Measurements from ENCODE around the gene ALOX5AP. TPM values are rescaled to one million over a fixed set of nuclear protein-coding genes. Genes with fewer than 3 reads are reported as not detected.

ALOX5AP gene
- total RNA-seq, 1 donor from 2014 or later, result 5.4 TPM

DNA sequence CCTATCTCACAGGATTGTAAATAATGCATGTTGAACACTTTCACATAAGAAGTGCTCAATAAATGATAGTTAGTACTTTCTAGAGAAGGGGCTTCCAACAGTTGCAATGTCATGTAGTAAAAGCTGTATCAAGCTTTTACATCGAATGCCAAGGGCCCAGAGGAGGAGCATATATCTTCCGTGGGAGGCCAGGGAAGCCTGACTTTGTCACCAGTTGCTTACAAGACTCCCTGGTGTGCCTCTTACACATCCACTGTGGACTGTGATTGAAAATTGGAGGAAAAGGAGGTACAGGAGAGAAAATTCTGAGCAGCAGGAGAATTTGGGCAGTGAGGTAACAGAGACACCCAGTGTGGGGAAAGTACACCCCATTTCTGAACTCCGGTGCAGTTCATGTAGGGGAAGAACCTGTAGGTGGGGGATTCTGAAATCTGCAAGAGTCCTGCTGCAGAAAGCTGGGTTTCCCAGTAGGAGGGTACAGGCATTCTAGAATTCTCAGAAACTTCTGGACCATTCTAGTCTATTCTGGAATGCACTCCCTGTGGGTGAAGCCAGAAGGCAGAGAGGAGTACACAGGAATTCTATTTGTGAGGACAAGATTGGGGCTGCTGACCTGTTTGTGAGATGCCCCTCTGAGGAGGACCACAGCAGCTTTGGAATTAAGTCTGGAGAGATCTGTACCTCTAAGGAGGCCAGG is 54.0 kb downstream of the ALOX5AP start:
- DNase-seq (ENCODE audit: low spot score), result no peak
- intact Hi-C loops (cut with DNase I), result no loop called here

DNA sequence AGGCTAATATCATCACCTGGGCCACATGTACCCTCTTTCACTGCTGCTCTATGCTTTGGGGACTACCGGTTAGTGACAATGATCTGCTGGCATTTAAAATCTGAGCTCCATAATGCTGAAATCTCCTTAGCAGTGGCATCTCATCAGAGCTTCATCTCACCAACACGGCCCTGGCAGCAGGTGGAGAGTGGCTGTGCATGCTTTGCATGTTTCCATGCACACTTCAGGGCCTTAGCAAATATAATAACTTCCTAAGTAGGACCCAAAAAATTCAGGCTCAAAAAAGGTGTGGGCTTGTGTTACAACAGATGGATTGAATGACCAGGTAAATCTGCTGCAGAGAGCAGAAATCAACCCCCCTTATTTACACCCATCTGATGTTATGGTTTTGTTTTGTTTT is 55.2 kb downstream of the ALOX5AP start:
- DNase-seq (ENCODE audit: low spot score), result no peak
- intact Hi-C loops (cut with DNase I), result no loop called here

DNA sequence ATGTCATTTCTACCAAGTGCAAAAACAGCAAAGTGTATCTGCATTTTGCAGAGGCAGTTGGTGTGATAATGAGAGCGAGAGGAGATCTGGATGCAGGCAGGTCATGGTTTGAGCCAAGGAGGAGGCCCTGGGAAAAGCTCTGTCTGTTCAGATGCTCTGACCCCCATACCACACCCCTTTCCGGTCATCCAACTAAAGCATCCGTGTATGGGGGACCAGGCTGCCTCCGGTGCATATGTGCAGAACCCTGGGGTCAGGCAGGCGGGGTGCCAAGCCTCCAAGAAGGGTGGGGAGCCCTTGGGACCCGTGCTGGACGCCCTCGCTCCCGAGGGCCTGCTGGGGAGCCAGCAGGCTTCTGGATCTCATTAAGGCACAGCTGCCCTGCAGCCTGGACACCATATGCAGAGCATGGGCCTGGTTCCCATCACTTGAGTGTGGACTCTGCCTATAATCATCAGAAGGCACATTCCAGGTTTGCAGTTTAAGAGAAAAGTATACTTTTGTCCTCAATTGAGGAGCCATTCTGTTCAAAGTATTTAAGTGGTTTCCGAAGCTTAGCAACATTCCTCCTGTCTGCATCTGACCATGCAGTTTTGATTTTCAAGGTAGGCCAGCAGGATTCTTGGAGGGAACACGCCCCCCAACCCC is 56.1 kb downstream of the ALOX5AP start:
- intact Hi-C loops (cut with DNase I), result no loop called here
- DNase-seq (ENCODE audit: low spot score), result no peak

DNA sequence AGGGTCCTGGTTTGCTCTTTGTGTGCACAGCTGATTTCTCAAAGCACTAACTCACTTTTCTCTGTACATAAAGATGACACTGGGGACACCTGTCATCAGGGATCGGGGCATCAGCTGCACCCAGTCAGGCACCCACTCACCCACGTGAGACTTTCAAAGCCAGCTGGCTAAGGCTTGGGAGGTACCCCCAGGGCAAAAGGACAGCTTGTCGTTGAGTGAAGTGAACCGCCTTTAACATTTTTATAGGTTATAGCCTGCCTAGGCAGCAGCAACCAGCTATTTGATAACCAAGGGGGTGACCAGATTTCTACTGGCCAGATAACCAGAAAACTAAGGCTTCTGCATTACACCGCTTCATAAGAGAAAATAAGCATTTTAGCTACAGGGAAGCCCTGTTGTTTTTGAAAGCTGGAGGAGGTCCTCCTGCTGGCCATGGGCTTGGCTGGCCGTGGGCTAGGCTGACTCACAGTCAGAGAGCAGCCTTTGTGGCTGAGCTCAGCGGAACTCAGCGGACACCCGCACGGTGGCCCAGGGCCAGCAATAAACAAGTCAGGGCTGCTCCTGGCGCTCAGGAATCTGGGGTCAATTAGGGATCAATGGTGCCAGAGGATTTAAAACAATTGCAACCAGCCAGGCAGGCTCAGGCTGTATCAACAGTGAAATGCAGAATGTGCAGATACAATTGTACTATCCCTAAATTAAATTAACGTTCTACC is 57.1 kb downstream of the ALOX5AP start:
- no peak for DNase-seq (ENCODE audit: low spot score)
- intact Hi-C loops (cut with DNase I), result no loop called here

DNA sequence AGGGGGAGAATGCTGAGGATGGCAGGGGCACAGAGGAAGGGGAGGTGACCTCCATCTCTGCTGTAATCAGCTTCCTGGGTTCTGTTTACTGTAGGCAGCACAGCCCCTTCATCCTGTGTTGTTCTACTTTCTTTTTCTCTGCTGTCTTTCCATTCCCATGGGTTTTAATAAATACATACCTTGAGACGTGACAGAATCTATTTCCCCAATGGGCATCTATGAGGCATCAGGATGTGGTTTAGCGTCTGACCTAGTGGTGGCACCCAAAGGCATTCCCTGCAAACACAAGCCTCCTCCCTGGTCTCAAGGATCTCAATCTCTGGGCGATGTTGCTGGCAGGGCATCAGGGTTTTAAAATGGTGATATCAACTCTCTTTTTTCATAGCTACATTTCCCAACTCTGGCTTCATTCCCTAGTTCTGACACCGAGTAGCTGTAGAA is 60.8 kb downstream of the ALOX5AP start:
- intact Hi-C loops (cut with DNase I), result no loop called here

DNA sequence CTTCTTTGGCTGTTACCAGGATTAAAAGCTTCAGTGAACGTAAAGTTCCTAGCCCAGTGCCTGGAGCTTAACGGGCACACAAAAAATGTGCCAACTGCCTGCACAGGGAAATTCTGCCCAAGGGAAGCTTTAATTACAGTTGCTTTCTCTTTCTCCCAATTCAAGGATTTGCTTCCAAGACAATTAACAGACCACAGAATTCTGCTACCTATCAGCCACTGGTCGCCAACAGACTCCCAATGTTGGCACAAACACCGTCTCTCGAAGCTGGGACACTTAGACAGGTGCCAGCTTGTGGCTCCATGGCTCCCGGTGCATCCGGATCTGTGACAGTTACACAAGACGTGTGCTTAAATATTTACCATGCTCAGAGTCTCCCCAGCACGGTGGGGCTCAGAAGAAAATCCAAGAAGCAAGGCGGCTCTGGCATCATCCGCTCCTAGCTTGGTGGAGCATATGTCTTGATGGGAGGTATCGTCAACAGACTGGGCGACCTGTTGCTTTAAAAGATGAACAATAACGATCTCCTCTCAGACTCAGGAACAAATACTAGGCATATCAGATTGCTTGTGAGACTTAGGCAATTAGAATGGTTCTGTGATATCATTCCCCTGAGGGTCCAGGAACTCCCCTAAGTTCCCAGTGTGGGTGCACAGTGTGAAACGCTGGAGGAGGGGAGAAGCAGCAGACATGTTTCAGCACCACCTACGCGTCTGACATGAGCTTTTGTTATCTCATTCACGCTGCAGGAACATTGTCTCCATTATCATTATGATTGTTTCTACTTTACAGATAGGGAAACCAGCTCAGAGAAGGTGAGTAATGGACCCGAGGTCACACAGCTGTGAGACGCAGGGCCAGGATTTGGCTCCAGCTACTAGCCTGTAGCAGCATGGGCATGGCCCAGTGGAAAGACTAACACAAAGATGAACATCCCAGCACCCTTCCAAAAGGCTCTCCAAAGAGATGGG is 61.6 kb downstream of the ALOX5AP start:
- intact Hi-C loops (cut with DNase I), result no loop called here
- no peak for DNase-seq (ENCODE audit: low spot score)

More for the DNA sequence above, 60.8 kb downstream of the ALOX5AP start:
- no peak for DNase-seq (ENCODE audit: low spot score)

DNA sequence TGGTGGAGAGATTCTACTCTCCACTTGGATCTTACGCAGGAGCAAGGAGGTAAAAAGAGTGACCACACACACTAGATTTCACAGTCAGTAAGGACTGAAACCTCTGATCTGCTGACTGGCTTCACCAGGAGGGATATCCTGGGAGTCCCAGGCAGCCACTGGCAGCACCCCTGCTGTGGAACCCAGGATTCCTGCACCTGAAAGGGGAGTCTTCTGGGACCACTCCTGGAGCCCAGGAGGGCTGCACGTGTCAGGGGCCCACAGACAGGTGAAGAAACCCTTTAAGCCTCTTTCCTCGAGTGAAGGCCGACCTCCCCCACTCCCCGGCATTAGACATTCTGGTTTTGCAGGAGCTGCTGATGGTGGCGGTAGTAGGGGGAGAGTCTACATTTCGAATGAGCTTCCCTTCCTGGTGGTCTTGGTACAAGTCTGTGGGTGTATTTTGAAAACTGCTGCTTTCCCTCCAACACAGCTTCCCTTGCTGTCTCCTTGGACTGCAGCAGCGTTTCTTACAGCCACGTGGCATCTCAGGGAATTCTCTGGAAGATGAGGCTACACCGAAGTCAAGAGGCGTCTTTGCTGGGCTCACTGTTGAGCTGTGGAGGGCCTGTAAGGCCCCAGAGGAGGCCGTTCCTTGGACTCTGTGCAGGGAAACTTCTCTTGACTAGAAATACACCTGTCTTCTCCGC is 62.6 kb downstream of the ALOX5AP start:
- intact Hi-C loops (cut with DNase I), result no loop called here
- DNase-seq (ENCODE audit: low spot score), result no peak

DNA sequence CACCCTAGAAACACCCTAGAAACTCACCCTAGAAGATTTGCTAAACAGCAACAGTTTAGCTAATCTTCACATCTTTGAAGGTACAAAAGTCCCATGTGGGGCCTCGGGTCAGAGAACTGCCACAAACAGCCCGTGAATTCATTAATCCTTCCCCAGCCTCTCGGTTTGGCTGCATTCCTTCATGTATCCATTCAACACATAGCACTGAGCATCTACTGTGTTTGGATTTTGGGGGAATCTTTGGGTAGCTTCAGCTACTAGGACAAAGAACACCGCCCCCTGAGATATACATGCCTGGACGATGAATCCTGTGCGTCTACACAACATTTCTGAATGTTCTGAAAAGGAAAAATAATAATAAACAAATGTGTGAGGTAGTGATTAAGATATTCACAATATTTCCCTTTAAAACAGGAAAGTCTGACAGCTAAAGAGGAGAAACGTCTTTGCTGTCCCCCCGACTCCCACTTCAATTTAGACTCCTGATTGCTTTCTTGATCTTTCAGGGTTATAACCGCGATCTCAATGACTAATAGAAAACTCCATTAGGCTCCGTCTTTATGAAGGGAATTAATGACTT is 63.5 kb downstream of the ALOX5AP start:
- intact Hi-C loops (cut with DNase I), result no loop called here

DNA sequence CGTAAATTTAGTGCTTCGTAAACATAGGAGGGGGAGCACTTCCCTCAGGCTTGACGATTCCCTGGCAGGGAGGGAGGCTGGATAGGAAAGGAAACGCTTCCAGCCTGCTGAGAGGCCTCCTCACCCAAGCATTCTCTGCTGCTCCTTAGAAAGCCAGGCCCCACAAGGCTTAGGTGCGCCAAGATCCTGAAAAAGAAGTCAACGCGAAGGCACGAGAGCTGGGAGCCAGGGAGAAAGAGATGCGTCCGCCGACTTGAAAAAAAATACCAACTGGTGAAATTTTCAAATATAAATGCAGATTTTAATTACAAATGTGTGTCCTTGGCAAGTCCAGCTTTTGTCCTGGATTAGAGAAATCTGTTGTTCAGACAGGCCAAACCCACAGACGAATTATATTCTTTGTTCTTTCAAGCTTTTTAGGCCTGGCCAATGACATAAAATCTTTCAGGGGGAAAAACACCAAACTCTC is 64.0 kb downstream of the ALOX5AP start:
- intact Hi-C loops (cut with DNase I), result no loop called here
- DNase-seq (ENCODE audit: low spot score), result no peak

More for the DNA sequence above, 63.5 kb downstream of the ALOX5AP start:
- no peak for DNase-seq (ENCODE audit: low spot score)

DNA sequence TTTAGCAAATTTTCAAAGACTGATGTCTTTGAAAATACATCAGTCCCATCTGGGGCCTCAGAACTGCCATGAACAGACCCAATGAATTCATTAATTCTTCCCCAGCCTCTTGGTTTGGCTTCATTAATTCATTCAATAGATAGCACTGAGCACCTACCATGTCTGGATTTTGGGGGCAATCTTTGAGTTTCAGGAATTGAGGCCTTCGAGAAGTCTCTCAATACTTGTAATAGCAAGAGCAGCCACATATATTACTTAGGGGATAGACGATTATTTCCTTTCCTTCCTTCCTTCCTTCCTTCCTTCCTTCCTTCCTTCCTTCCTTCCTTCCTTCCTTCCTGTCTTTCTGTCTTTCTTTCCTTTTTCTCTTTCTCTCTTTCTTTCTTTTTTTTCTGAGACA is 64.8 kb downstream of the ALOX5AP start:
- intact Hi-C loops (cut with DNase I), result loop anchor here (5.0 to 10.0 kb wide), 7 partner anchors 67 to 668 kb away; partner anchors contain the start of genes MEDAG and USPL1
- no peak for DNase-seq (ENCODE audit: low spot score)

DNA sequence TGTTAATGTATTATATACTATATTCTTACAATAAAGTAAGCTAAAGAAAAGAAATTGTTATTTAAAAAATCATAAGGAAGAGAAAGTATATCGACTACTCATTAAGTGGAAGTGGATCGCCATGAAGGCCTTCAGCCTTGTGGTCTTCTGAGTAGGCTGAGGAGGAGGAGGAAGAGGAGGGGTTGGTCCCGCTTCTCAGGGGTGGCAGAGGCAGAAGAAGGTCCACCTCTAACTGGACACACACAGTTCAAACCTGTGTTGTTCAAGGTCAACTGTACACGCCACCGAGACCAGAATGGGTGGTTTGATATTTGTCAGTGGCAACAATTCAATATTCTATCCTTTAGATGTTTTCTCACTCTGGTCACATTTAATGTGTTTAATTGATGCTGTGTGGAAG is 67.2 kb downstream of the ALOX5AP start:
- no peak for DNase-seq (ENCODE audit: low spot score)
- intact Hi-C loops (cut with DNase I), result loop anchor here (2.0 to 10.0 kb wide), 8 partner anchors 65 to 670 kb away; partner anchors contain the start of genes MEDAG and USPL1

DNA sequence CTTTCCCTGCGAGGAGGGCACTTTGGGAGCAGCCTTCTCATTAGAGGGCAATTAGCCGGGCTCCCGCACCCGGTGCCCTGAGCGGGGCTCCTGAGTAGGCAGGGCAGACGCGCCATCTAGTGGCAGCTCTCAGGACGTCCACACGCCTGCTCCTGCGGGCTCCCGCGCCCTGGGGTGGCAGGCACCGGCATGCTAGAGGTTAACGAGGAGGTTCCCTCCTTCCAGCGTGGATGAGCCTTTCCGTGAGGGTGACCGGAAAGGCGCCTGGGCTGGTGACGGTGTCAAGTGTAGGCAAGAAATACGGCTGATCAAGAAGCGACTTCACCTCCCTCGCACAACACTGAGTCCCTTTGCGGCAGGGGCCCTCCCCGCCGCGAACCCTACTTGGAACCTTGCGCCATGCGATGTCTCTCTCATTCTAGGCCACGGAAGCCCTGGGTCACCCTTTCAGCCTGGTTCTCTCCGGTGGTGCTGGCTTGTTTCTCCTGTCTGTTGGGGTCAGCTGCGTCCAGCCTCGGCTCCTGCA is 67.7 kb downstream of the ALOX5AP start:
- intact Hi-C loops (cut with DNase I), result loop anchor here (2.0 to 10.0 kb wide), 8 partner anchors 64 to 671 kb away; partner anchors contain the start of genes MEDAG and USPL1

DNA sequence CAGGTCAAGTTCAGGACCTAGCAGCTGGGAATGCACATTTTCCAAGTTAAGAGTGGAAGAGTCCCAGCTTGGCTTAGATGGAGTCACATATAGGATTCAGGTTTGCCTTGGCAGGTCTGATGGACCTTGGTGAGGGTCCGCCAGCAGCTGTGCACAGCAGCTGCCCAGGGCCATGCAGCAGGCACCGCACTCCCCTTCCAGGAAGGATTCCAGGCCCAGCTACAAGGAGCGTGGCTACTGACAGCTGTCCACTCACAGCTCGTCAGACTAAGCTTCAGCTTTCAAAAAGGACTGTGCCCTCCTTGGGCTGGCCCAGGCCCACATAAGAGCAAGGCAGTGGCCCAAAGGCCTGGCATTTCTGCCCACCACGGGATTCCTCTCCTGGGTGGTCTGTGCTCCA is 68.4 kb downstream of the ALOX5AP start:
- intact Hi-C loops (cut with DNase I), result loop anchor here (2.0 to 10.0 kb wide), 8 partner anchors 64 to 671 kb away; partner anchors contain the start of genes MEDAG and USPL1

More for the DNA sequence above, 67.7 kb downstream of the ALOX5AP start:
- peak; percentile 93 for DNase-seq (ENCODE audit: low spot score)

DNA sequence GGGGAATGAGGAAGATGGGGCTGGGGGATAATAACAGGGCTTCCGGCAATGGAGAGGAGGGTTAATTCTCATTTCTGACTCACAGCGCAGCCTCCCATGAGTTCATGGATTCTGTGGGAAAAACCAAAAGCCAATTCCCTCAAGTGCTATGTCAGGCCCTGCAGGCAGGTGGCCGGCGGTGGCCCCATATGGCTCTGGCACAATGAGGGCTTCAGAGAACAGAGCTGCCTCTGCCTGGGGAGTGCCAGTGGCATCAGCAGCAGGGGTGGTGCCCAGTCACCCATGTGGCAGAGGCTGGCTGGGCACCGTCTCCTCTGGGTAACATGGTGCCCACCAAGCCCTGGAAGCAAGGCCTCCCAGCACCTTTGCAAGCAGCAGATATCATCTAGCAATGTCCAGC is 69.1 kb downstream of the ALOX5AP start:
- intact Hi-C loops (cut with DNase I), result loop anchor here (5.0 to 10.0 kb wide), 7 partner anchors 63 to 672 kb away; partner anchors contain the start of genes MEDAG and USPL1
- no peak for DNase-seq (ENCODE audit: low spot score)

More for the DNA sequence above, 68.4 kb downstream of the ALOX5AP start:
- DNase-seq (ENCODE audit: low spot score), result no peak

DNA sequence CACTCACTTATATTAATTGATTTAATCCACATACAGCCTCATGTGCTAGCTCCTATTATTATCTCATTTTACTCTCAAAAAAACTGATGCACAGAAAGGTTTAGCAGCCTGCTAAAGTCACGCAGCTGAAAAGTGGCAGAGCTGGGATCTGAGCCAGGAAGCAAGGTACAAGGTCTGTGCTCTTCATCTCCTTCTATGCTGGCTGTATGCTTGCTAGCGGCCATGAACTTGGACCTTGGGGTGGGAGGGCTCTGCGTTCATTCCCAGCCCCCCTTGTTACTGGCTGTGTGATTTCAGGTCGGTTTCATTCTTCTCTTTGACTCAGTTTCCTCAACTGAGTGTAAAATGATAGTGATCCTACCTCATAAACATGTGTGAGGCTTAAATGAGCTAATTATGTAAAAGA is 69.8 kb downstream of the ALOX5AP start:
- intact Hi-C loops (cut with DNase I), result loop anchor here (10.0 kb wide), 2 partner anchors 240 to 400 kb away; no protein-coding TSS in a partner anchor
- DNase-seq (ENCODE audit: low spot score), result no peak

DNA sequence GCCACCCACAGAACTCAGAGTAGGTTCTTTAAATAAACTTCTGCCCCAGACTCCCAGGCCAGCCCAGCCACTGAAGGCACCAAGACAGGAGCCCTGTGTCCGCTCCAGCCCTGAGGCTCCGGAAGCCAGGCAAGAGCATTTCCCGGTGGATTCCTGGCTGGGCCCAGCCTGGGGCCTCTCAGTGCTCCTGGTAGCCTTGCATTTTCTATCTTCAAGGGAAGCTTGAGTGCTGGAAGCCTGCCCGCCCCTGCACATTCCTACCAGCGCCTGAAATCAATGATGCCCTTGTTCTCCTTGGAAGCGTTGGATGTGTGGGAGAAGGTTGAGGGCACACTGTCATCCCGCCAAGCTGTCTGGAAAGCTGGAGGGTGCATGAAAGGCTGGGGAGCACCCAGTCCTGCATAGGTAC is 70.3 kb downstream of the ALOX5AP start:
- DNase-seq (ENCODE audit: low spot score), result no peak
- intact Hi-C loops (cut with DNase I), result loop anchor here (10.0 kb wide), 2 partner anchors 239 to 401 kb away; no protein-coding TSS in a partner anchor

DNA sequence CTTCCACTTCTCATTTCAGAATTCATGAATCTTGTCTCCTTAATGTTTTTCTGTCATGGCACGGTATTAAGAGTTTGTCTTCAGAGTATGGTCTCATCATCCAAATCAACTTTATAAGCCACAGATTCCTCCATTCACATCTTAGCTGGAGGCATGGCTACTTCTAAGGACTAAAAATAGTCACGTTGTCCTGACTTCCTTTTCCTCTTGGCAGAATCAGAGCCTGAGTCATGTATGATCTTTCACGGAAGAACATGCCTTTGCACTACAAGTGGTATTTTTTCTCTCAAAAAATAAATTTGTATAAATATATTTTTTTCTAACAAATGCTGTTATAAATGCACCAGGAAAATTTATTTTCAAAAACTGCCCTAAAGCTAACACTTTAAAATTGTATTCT is 71.4 kb downstream of the ALOX5AP start:
- DNase-seq (ENCODE audit: low spot score), result no peak
- intact Hi-C loops (cut with DNase I), result loop anchor here (10.0 kb wide), 2 partner anchors 238 to 402 kb away; no protein-coding TSS in a partner anchor
